NOMO-1 (cell line): ENCODE data around the gene ITGB8.
A peak's percentile ranks its signal among the peaks of the same experiment; 100 is the strongest.

Source experiments
- DNase-seq, 2 experiments: peaks; one replicate each; lab custom pipeline; 2025; ENCODE audit not compliant: unreplicated experiment in 2 of 2; lab: John Stamatoyannopoulos, UW

Gene ITGB8

DNA sequence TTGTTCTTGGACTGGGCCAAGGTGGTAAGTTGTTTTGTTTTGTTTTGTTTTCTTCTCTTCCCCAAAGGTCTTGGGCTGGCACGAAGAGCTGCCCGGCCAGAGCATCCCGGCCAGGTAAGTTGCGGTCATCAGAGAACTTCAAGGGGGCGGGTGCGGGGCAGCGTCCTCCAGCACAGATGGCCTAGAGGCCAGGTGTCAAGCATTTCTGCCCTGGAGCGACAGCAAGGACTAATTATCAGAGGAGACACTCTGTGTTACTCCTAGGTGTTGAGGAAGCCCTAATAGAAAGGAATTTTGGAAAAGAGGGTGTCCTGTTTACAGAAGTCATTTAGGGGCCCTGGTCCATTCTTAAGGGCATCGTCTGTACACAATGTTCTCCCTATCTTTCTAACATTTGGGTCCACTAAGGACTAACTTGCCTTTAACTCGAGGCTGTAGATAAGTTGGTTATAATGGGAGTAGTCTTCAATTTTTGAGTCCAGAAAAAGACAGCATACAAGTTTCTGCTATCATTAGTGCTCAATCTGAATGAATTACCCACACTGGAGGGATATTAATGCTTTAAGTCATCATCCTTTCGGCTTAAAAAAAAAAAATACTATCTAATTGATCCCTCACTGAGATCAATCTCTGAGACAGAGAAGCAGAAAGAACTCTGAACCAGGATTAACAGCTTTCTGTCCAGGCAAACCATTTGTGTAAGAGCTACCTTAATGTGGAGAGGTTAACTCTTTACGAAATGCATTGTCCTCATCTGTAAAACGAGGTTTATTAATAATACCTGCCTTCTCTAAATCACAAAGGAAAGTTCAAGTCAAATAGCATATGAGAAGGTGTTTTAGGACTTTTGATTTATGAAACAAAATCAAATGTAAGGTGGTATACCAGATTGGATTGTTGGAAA is 1.5 kb downstream of the ITGB8 start:
- no peak for DNase-seq

DNA sequence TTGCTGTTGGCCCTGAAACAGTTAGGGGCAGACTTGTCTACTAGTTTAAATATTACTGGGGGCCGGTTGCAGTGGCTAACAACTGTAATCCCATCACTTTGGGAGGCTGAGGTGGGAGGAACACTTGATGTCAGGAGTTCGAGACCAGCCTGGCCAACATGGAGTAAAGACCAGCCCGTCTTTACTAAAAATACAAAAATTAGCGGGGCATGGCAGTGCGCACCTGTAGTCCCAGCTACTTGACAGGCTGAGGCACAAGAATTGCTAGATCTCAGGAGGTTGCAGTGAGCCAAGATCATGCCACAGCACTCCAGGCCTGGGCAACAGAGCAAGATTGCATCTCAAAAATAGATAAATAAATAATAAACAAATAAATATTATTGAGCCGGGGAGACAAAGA is 7.6 kb downstream of the ITGB8 start:
- no peak for DNase-seq

DNA sequence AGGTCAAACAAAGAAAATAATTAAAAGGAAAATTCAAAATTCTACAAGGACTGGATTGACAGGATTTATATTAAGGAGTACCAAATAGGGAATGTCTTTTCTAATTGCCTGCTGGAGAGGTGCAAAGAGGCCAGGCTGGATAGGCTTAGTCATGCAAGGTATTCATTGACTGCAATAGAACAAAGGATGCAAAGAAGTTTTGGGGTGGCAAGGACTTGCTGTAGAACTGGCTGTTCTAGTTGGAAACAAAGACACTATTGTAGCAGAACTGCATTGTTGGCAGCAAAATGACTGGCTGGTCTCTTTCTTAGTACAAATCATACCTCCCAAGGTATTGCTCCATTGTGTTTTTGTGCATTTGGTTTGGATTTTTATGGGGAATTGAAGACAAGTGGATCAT is 10.1 kb downstream of the ITGB8 start:
- DNase-seq: no peak

DNA sequence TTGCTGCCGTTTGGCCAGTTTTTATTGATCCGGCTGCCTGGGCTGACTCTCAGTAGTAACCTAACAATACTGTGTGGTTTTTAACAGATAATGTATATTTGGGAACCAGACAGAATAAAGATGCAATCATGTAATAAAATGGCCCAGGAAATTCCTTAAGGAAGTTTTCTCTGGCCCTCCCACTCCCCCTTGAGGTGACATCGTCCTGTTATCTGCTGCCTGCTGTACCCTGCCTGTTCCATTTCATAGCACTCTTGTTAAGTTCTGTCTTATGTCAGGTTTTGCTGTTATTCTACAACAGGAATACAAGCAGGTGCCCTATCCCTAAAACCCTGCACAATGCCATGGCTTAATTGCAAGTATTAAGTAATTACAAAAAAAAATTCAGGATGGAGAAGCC is 12.5 kb downstream of the ITGB8 start:
- no peak for DNase-seq

DNA sequence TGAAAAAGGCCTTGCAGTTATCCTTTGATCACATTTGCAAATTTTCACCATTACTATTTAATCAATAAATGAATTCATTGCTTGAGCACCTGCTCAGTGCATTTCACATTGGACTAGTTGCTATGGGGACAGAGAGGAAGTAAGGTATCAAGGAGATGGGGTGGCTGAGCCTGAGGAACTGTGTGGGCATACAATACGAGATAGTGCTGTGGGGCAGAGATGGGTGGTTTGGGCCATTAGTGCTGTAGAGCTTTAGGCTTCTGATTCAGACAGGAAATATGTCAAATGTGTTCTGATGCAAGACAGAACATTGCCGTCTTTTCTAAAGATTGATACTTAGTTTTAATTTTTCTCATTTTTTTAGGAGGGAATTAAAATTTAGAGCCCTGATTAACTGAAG is 13.2 kb downstream of the ITGB8 start:
- no peak for DNase-seq

DNA sequence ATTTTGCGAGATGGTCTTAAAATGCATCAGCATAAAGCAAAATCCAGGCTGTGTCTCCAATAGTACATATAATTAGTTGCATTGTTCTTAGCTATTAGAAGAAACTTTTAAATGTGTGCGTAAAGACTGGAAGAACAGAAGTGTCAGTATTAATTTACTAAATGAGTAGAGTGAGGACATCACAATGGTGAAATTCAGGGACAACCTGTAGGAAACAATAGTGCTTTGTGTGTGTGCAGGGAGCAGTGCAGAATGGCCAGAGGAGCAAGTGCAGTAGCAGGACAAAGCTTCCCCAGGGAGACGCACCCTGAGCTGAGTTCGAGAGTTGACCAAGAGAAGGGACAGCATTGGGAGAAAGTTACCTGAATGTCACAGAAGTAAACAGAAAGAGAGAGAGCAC is 13.7 kb downstream of the ITGB8 start:
- no peak for DNase-seq

DNA sequence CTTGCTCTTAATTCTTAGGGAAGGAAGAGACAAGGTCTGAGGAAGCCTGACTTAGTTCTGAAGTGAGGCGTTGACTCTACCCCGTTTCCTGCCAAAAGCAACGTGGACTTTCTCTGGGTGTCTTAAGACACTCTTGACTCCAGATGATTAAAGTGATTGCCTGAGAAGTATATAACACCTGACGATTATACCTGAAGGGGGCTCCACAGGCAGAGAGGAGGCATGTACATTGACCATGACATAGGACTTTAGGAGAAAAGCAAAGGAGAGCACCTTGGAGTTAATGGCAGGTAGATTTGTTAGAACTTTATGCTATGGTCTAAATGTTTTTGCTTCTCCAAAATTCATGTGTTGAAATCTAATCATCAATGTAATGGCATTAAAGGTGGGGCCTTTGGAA is 15.9 kb downstream of the ITGB8 start:
- no peak for DNase-seq

DNA sequence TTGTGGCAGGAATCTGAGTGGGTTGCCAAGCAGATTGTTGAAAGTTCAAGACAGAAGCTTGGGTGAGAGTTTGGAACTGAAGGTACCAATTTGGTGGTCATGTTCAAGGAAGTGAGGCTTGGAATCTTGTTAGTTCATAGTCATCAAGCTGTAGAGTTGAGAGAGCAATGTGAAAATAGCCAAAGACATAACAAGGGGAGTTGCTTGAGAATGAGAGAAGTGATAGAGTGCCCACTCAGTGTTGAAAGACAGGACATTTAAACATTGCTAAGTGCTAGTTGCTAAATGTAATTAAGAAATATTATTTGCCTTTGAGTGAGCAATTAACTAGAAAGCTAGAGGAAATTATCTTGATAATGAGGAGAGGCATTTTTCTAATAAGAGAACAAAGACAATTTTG is 17.0 kb downstream of the ITGB8 start:
- DNase-seq: no peak

DNA sequence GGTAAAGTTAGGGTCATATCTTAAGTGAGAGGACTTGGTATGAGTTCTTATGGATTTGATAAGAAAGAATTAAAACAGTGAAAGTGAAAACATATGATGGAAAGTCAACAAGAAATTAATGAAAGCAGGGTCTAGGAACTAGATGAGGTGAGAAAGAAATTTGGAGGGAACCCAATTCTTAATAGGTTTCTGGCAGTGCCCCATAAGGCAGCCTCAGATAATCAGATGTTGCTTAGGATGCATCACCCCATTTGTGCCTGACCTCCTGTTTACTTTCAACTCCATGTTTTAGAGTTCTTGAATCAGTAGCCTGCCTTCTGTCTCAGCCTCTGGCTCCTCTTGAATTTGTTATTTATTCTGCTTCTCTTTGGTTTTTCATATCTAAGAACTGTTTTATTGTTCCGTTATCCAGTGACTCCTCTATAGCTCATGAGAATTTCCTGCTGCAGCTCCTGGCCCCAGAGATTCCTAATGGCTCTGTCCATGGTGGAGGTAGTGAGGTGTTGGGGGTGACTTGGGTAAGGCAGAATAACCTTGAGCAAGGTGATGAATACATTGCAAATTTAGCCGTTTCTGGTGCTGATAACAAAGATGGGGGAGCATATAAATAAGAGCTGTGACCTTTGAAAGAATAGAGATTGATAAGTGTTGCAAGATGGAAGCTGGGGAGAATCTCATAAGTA is 17.6 kb downstream of the ITGB8 start:
- no peak for DNase-seq

DNA sequence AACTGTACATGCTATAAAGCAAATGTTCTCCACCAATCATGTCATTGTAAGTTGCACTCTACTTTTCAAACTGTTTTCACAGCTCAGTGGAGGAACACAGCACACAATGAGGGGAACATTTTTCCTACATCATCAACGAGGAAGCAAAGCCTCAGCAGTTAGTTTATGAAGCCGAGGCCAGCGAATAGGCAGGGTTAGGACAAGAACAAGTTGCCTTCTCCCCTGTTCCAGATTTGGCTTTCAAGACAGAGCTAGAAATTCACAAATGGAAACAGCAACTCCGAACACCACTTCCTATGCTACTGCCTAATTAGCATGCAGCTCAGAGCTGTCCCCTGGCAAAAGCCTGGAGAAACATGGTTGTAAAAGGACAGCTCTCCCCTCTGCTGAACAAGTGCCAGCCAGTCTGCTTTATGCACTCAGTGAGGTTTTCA is 19.8 kb downstream of the ITGB8 start:
- DNase-seq: no peak

DNA sequence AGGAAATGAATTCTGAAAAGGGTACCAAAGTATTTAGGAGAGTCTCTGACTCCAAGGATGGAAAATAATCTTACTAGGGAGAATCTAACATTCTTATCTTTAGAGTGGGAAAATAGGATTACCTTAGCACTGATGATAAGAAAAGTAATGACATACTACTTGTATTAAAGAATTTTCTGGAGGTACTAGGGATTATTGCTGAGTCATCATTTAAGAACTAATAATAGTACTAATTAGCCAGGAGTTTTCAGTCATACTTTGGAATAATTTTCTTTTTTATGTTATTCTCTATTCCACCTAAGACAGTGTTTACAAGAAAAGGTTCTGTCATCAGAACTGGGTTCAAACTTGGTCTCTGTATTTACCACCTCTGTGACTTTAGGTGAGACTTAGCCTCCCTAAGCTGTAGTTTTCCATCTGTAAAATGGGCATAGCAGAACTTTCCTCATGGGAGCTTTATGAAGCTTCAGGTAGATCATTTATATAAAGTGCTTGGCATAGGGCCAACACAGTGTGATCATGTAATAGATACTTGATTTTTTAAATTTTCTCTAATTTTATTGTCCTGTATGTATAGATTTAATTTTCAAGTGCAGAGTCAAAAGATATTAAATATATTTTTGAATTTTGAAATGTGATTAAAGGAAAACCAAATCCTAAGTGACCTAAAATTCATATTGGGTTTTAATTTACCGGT is 20.4 kb downstream of the ITGB8 start:
- no peak for DNase-seq

DNA sequence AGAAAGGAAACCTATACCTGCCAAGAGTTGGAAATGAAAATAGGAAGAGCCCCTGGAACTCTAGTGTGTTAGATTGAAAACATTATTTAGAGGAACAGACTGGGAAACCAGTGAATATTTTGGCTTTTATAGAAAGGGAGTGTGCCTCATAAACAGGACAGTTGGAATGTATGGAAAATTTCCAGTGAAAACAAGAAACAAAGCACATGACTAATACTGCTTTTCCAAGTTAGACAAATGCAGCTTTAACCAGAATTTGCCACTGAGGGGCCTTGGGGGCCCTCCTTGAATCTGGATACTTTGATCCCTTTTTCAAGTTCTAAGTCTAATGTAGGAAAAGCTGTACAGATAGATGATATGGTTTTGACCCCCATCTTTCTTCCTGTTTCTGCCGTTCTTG is 21.2 kb downstream of the ITGB8 start:
- DNase-seq: no peak

DNA sequence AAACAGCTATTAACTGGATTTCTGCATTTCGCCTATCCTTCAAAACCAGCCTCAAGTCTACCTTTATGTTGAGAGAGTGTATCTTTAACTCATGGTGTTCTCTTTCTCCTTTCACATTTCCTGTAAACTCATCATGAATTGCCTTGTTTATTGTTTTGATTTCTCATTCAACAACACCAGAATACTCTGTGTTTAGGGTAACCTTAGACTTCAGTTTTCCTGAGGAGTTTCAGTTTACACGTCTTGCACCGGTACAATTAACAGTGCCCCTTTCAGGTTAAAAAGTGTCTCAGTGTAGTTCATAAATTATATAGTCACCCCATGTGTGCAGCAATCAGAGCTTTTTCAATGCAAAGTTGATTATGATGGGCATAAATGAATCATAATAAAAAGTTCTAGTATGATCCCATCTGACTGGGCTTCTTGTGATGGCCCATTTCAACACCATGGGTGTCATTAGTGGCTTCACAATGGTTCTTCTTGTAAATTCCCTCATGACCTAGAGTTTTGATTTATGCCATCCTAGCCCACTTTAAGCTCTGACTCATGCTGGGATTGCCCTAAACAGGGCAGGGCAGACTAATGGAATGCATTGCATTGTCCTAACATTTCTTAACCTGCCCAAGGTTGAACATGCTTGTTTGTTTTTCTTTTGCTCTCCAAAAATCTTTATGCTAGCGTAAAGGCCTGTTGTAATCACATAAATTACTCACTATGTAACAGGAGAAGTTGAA is 22.0 kb downstream of the ITGB8 start:
- DNase-seq: no peak

DNA sequence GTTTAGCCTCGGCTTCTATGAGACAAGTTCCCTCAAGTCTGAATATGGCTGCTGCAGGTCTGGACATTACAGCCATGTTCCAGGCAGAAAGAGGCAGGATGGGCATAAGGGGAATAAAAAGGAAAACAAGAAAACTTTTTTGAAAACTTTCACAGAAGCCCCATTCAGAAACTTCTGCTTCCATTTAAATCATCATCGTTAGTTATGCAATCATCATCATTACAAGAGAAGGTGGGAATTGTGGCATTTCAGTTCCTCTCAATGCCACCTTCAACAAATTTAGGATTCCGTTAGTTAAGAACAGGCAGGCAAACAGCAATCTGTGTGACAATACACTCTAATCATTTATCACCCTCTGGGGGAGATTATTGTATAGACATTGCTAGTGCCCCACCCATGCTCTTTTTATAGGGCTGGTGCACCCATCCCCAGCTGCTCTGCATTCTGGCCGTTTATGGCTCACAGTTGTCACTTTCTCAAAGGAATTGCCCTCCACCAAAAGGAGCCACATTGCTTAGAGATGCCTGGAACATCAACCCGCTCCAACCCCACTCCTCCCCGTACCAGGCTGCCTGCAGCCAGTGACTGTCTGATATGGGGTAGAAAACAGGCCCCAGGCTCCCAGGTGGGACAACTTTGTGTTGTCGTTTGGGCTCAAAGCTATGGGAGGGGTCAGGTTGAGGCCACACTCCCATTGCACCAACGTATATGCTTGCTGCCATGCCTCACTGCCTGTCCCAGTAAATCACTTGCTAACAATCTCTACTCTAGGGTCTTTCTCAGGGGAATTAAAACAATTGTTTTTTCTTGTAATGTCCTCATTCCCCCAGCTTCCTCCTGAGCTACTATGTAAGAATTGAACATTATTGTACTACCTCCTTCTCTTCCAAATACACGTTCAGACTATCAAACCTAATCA is 24.2 kb downstream of the ITGB8 start:
- peak in 1 of 2 experiments; percentile 4 for DNase-seq

DNA sequence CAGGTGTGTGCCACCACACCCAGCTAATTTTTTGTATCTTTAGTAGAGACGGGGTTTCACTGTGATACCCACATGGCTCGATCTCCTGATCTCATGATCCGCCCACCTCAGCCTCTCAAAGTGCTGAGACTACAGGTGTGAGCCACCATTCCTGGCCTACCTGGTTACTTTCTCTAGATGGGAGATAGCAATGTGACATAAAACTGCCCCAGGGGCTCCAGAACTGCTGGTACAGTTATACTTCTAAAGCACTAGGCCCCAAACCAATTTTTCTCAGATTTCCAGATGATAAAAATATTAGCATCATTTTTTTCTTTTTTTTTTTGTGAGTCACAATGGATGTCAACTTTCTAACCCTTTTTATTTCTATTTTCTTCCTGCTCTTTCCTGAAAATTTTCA is 27.4 kb downstream of the ITGB8 start:
- no peak for DNase-seq

DNA sequence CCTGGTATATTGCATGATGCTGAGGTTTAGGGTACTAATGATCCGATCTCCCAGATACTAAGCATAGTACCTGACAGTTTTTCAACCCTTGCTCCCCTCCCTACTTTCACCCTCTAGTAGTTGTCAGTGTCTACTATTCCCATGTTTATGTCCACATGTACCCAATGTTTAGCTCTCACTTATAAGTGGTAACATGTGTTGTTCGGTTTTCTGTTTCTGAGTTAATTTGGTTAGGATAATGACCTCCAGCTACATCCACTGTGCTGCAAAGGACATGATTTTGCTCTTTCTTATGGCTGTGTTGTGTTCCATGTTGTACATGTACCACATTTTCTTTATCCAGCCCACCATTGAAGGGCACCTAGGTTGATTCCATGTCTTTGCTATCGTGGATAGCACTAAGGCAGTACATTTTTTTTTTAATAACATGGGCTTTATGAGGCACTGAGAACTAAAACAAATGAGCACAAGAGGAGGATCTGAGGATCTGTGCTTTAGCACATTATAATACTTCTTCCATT is 28.1 kb downstream of the ITGB8 start:
- DNase-seq: no peak

DNA sequence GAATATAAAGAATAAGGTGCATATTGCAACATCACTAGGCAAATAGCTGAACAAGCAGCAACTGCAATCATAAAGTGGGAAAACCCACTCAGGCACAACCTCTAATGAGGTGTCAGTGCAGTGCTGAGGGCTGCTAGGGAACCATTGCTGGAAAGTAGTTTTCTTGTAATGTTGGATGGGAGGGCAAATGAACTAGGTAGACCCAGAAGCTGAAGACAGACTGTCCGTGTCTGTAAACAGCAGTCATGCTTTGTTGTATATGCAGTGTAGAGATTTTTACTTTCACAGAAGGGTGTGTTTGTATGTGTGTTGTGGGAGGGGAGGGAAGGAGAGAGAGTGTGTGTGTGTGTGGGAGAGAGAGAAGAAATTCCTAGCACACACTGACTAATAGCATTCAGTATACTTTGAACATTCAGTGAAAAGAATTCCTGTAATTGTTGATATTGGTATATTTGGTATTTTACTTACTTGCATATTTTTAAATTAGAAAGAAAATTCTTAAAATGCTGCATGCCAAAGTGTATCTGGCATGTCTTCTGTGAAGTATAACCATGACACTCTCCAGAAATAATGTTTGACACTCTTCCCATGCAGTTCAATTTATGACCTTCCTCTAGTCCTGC is 28.8 kb downstream of the ITGB8 start:
- no peak for DNase-seq

DNA sequence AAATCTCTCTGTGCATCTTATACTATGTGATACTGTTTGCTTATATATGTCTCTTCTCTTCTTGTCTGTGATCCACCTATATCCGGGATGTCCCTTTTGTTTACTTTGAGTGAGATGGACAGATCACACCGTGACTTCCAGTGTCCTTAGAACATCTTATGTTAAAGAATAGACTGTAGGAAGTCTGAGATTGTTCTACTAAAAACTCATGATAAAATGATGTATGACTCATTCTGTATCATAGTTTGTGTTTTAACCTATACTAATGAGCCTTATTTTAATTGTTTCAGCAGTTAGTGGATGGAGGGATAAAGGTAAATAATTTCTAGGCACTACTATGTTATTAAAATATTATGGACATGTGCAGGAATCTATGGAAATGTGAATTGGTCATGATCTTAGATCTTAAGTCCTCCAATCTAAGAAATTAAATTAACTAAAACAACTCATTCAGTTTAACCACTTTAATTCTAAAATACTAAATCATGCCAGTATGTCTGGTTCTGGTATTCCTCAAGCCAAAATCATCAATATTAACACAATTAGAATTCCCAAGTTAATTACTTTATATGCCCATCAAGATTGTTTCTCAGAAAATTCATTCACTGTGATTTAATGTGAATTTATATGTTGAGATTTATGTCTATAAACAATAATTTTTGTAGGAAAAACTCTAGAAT is 32.0 kb downstream of the ITGB8 start:
- DNase-seq: no peak
